Keratinocyte (primary cell): Measurements from ENCODE around the gene POP7.

Source experiments
- EZH2 ChIP-seq: IDR thresholded peaks from one replicate; pipeline ENCODE4 v1.6.1; 2012; ENCODE audit warnings: inconsistent platforms, mild to moderate bottlenecking, low read length, moderate library complexity
- TF ChIP-seq, protein P1 (sequence below), 3 experiments: IDR thresholded peaks in 1 of 3; conservative IDR thresholded peaks in 1 of 3; optimal IDR thresholded peaks in 1 of 3; 2 replicates in 2 of 3; 3 replicates in 1 of 3; pipeline versions ENCODE3 to v1.5.1; 2011; ENCODE audit warnings: low read length in 3 of 3, mild to moderate bottlenecking in 3 of 3, moderate library complexity in 2 of 3, control low read depth in 1 of 3, inconsistent platforms in 1 of 3; ENCODE audit not compliant: insufficient read depth in 2 of 3; ENCODE audit errors: extremely low read depth in 1 of 3

DNA sequence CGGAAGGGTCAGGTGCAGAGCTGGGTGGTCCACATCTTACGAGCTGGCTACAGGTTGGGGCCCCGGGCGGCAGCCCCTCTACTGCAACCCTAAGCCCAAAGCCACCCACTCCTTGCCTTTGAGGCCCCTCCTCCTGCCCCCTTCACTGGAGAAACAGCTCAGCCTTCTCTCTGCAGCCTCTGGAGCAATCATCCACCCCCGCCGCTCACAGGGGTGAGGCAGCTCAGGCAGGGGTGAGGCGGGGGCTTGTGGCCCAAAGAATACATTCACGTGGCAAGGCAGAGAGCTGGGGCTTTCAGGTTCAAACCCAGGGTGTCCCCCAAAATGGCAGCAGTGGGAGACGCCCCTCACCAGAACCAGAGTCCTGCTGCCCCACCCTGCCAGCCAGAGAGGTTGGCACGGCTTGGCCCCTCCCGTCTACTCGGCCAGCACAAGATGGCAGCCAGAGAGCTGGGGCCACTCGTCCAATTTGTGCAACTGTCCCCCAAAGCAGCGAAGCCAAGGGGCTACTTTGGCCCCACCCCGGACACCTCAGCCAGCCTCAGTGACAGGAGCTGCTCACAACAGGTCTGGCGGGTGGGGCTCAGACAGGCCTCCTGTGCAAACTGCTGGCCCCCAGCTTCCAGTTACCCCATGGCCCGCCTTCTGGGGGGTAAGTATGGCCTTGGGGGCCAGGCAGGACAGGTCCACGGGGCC lies 25.2 kb upstream of the POP7 start:
- TF ChIP-seq, protein P1, sequence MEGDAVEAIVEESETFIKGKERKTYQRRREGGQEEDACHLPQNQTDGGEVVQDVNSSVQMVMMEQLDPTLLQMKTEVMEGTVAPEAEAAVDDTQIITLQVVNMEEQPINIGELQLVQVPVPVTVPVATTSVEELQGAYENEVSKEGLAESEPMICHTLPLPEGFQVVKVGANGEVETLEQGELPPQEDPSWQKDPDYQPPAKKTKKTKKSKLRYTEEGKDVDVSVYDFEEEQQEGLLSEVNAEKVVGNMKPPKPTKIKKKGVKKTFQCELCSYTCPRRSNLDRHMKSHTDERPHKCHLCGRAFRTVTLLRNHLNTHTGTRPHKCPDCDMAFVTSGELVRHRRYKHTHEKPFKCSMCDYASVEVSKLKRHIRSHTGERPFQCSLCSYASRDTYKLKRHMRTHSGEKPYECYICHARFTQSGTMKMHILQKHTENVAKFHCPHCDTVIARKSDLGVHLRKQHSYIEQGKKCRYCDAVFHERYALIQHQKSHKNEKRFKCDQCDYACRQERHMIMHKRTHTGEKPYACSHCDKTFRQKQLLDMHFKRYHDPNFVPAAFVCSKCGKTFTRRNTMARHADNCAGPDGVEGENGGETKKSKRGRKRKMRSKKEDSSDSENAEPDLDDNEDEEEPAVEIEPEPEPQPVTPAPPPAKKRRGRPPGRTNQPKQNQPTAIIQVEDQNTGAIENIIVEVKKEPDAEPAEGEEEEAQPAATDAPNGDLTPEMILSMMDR (optimal IDR thresholded peaks at IDR 0.05 in 1 of 3, IDR thresholded peaks at IDR 0.05 in 1 of 3, conservative IDR thresholded peaks at IDR 0.05 in 1 of 3; ENCODE audit: extremely low read depth in 1 of 3, insufficient read depth in 2 of 3, low read length in 3 of 3) = no peak
- TF ChIP-seq EZH2 = no peak
